T47D (cell line): ENCODE results near the gene PALMD.

Experiments used
- DNase-seq, 2 experiments: peaks; one replicate each; pipeline versions ENCODE4 v3.0.0 to v3.0.0-alpha.2; 2011 to 2012; ENCODE audit warnings: low read depth in 1 of 2, low spot score in 1 of 2
- JUND ChIP-seq: IDR thresholded peaks from 2 replicates; pipeline ENCODE4 v1.6.1; 2012; ENCODE audit warnings: low read depth
- in situ Hi-C: cut with HindIII; loops from 2 replicates; pipeline ENCODE4 v1.10.0; 2016; ENCODE audit warnings: low sequenced_read_pairs, low pct_unique_long_range_greater_than_20kb

Gene PALMD

DNA sequence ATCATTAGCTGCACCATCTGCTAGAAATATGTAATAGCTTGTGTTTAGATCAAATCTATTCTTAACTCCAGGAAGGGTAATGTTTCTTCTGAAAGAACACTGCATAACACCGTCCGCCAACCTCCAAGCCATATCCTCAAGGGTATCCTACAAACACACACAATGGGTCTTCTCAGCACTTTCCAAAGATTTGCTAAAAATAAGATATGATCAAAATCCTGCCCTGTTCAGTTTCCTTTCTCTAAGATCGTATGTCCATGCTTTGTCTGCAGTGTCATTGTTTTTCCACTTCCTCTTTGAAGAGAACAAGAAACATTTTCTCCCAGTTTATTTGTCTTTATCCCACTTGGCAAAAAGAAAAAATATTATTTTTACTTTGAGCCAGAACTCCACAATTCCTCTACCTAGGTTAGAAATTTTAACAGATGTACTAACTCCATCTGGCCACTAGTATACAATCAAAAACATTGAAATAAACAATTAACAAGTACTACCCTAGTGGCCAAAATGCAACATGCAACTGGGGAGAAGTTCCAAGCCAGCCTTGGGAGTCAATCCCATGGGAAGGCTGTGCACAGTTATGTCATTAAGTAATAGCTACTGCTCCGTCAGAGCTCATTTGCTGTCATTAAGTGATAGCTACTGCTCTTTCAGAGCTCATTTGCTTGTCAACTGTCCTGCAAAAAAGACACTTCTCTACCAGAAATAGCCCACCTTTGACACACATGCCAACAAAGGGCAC lies 82.8 kb downstream of the PALMD start:
- in situ Hi-C loops: no loop called here
- peak in 1 of 2 experiments; percentile 38 for DNase-seq
- no peak for TF ChIP-seq JUND

DNA sequence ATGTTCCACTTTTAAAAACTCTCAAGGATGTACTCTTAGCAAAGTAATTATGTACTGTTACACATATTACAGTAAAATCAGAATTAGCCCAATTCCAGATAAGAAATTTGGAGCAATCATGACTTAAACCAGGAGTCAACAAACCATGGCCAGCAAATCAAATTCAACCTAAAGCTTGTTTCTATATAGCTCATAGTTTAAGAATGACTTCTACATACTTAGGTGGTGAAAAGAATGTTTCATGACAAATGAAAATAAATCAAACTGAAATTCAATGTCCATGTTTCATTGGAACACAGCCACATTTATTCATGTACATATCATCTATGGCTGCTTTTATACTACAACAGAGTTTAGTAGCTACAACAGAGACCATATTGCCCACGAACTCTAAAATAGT lies 85.5 kb downstream of the PALMD start:
- TF ChIP-seq JUND: no peak
- in situ Hi-C loops: no loop called here
- no peak for DNase-seq

GRCh38 chr1:99735852-99736251 lies 89.9 kb downstream of the PALMD start:
- in situ Hi-C loops: no loop called here
- no peak for DNase-seq
- no peak for TF ChIP-seq JUND

DNA sequence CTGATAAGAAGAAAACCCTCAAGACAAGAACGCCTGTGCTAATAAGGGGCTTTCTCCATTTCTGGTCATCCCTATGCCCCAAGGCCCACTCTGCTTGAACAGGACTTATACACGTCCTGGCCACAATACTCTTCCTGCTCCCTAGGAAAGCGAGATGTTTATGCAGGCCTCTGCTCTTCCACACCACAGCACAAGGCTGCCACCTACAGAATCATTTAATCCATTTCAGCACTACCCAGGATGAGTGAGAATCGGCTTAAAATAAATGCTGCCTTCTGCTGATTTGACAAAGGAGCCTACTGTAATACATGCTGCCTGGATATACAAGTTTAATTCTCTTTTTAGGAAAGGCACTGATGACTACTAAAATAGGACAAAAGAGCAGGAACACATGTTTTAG lies 91.1 kb downstream of the PALMD start:
- DNase-seq: peak; percentile 6 to 57
- TF ChIP-seq JUND: no peak
- in situ Hi-C loops: no loop called here

DNA sequence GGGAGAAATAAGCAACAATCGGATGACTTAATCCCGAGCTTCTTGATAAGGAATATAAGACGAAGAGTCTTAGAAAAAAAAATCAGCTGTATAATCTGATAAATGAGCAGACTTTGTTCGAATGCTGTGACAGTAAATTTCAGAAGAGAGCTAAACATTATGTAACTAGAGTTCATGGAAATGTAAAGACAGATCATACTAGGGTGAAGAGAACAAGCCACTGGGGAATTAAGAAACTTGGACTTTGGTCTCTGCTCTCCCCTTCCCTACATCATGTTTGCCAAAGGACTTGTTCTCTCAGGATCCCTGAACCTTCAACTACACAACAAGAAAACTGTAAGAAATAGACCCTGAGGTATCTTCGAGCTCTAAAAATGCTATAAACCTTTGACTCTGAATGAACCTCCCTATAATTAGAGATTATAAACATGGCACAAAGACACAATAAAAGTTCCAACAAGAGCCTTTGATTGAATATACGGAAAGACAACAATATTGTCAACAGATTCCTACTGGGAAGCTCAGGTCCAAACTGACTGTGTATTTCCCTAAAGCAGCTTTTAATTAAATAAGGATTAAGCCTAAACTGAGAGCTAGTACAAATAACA lies 93.0 kb downstream of the PALMD start:
- DNase-seq: no peak
- in situ Hi-C loops: no loop called here
- TF ChIP-seq JUND: no peak

DNA sequence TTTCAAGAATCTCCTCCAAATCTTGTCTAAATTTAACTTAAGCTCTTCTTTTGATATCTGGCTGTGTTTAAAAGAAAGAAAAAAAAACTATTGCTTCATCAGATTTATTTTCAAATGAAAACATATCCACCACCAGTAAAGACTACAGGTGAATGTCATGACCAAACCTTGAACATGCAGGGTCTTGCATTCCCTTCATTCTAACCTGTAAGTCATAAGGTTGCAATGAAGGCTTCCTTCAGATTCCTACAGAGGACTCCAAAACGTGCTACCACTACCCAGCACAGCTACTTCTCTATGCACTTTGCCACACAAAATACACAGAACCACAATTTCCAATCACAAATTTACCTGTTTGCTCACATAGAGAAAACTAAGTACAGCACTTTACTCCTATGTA lies 94.2 kb downstream of the PALMD start:
- no peak for TF ChIP-seq JUND
- in situ Hi-C loops: no loop called here
- no peak for DNase-seq
